HG03432 (cell line): ENCODE data around the gene TULP4.
A peak's percentile ranks its signal among the peaks of the same experiment; 100 is the strongest.
"Not testable (repeated sequence)": the region's sequence is repeated elsewhere in the genome, so short reads cannot be mapped to it uniquely, and the experiment has no call there.

Source experiments
- ATAC-seq: cut with Tn5 transposase; IDR thresholded peaks from one replicate; pipeline ENCODE4 v1.9.1; 2021; ENCODE audit warnings: mild to moderate bottlenecking, moderate library complexity; ENCODE audit not compliant: unreplicated experiment

The TULP4 gene

DNA sequence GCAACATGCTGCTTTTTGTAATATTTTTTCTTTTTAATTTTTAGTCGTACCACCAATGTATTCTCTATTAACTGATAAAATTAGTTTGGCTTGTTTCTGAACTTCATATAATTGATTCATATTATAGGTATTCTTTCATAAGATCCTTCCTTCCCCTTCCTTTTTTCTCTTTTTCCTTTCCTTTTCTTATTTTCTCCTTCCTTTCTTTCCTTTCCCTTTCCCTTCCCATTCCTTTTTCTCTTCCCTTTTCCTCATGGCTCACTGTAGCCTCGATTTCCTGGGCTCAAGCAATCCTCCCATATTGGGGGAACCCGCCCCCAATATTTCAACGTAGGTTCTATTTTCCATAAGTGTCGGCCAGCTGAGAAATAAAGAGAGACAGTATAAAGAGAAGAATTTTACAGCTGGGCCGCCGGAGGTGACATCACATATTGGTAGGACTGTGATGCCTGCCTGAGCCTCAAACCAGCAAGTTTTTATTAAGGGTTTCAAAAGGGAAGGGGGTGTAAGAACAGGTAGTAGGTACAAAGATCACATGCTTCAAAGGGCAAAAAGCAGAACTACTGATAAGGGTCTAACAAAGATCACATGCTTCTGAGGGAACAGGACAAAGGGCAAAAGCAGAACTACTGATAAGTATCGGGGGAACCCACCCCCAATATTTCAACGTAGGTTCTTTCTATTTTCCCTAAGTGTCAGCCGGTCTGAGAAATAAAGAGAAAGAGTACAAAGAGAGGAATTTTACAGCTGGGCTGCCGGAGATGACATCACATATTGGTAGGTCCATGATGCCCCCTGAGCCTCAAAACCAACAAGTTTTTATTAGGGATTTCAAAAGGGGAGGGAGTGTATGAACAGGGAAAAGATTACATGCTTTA is 16.1 kb upstream of the TULP4 start:
- not testable (repeated sequence) for ATAC-seq

DNA sequence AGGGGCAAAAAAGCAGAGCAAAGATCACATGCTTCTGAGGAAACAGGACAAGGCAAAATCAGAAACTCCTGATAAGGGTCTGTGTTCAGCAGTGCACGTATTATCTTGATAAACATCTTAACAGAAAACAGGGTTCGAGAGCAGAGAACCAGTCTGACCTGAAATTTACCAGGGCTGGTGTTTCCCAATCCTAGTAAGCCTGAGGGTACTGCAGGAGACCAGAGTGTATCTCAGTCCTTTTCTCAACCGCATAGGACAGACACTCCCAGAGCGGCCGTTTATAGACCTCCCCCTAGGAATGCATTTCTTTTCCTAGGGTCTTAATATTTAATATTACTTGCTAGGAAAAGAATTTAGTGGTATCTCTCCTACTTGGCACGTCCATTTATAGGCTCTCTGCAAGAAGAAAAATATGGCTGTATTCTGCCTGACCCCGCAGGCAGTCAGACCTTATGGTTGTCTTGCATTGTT is 15.4 kb upstream of the TULP4 start:
- not testable (repeated sequence) for ATAC-seq

- ATAC-seq = not testable (repeated sequence)
Measured at GRCh38 chr6:158297657-158298056, 14.6 kb upstream of the TULP4 start.

DNA sequence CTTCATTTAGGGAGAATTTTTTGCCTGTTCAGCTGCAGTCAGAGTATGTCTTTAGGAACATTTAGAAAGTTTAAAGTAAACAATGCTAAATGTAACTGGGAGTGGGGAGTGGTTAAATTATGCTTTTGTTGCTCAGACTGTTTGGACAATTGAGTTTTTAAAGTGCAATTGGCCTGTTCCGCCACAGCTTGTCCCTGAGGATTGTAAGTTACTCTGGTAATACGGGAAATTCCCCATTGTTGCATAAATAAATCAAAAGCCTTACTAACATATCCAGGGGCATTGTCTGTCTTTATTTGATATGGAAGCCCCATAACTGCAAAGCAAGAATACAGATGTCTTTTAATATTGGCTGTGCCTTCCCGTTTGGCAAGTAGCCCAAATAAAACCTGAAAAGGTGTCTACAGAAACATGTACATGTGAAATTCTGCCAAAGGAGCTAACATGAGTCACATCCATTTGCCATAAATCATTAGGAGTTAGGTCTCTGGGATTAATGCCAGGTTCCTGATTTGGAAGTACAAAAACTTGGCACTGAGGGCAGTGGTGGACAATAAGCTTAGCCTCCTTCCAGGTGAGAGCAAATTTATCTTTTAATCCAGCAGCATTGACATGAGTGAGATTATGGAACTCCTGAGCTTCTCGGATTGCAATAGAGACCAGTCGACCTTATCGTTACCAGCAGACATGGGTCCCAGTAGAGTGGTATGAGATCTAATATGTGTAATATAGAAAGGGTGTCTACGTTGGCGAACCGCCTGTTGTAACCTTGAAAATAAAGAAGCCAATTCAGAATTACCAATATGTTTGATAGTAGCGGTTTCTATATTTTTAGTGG is 11.7 kb upstream of the TULP4 start:
- not testable (repeated sequence) for ATAC-seq

DNA sequence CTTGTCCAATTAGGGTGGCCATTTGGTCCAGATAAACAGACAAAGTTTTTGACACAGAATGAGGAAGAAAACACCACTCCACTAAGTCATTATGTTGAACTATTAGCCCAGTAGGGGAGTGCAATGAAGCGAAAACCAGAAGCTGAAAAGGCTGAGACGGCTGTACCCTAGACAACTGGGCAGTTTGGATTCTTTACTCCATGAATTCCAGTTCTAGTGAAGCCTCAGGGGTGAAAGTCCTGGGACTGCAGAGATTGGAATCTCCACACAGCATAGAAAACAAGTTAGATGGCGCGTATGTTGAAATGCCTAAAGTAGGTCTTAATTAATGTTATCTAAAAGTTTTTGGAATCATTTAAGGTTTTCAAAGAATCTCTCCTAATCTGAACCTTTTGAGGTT is 10.7 kb upstream of the TULP4 start:
- ATAC-seq = not testable (repeated sequence)

DNA sequence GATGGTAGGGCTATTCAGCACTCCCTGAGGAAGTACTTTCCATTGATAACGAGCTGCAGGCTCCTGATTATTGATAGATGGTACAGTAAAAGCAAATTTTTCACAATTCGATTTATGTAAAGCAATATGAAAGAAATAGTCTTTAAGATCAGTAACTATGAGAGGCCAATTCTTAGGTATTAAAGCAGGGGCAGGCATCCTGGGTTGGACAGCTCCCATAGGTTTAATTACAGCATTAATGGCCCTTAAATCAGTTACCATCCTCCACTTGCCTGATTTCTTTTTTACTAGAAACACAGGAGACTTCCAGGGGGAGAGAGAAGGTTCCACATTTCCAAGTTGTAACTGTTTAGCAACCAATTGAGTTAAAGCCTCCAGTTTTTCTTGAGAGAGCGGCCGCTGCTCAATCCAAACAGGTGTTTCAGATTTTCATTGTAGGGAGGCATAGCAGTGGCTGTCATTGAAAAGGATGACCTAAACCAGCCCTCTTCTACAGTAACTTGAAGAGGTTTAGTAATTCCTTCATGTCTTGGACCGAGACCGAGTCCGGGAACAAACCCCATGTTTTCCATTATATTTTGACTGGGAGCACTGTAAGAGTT is 10.0 kb upstream of the TULP4 start:
- not testable (repeated sequence) for ATAC-seq

GRCh38 chr6:158303210-158303731 is 9.0 kb upstream of the TULP4 start:
- ATAC-seq = no peak

GRCh38 chr6:158304254-158304653 is 8.0 kb upstream of the TULP4 start:
- no peak for ATAC-seq

- no peak for ATAC-seq
Measured at GRCh38 chr6:158309814-158310213, 2.5 kb upstream of the TULP4 start.

GRCh38 chr6:158311193-158311592 is 1.1 kb upstream of the TULP4 start:
- no peak for ATAC-seq

GRCh38 chr6:158311626-158312025 is 639 bp upstream of the TULP4 start:
- no peak for ATAC-seq

GRCh38 chr6:158312672-158313397 is 570 bp downstream of the TULP4 start:
- ATAC-seq = no peak

DNA sequence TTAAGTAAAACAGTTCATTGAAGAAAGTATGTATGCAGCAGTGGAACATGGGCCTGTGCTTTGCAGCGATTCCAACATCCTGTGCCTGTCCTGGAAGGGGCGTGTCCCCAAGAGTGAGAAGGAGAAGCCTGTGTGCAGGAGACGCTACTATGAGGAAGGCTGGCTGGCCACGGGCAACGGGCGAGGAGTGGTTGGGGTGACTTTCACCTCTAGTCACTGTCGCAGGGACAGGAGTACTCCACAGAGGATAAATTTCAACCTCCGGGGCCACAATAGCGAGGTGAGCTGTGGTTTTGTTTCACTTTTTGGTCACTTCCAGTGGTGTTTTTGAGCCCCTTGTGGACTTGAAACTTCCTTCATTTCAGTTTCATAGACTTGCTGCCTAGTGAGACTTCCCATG is 1.7 kb downstream of the TULP4 start:
- peak; percentile 56 for ATAC-seq

- no peak for ATAC-seq
Measured at GRCh38 chr6:158314737-158315136, 2.5 kb downstream of the TULP4 start.

DNA sequence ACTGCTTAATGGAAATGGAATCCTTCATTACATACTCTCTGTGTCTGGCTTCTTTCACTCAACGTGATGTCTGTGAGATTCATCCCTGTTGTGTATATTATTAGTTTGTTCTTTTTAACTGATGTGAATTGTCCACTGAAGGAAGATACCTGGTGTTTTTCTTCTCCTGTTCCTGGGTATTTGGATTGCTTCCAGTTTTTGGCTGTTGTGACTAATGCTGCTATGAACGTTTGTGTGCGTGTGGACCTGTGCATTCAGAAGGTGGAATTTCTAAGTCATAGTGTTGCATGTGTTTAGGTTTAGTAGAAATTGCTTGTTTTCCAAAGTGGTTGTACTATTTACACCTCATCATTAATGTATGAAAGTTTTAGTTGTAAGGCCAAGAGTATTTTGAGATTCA is 3.8 kb downstream of the TULP4 start:
- no peak for ATAC-seq

GRCh38 chr6:158321960-158322359 is 9.7 kb downstream of the TULP4 start:
- ATAC-seq = no peak

- no peak for ATAC-seq
Measured at GRCh38 chr6:158322400-158322723, 10.1 kb downstream of the TULP4 start.

GRCh38 chr6:158322724-158323560 is 10.7 kb downstream of the TULP4 start:
- peak; percentile 80 for ATAC-seq

GRCh38 chr6:158323561-158323958 is 11.3 kb downstream of the TULP4 start:
- peak; percentile 41 for ATAC-seq

- ATAC-seq = no peak
Measured at GRCh38 chr6:158324136-158324535, 11.9 kb downstream of the TULP4 start.
